Activated CD8-positive, alpha-beta memory T cell treated with anti-CD3 and anti-CD28 coated beads for 24 hours (primary cell): ENCODE data around the gene VCP.

ENCODE experiments used
- DNase-seq: peaks from one replicate; pipeline ENCODE4 v3.0.0-alpha.2; 2020

The VCP gene

GRCh38 chr9:35072461-35073278 is at the start of gene VCP:
Gene VCP (minus strand): TSS chr9:35072625. CDS start chr9:35072353, 272 bp downstream.
- DNase-seq: peak; percentile 96

DNA sequence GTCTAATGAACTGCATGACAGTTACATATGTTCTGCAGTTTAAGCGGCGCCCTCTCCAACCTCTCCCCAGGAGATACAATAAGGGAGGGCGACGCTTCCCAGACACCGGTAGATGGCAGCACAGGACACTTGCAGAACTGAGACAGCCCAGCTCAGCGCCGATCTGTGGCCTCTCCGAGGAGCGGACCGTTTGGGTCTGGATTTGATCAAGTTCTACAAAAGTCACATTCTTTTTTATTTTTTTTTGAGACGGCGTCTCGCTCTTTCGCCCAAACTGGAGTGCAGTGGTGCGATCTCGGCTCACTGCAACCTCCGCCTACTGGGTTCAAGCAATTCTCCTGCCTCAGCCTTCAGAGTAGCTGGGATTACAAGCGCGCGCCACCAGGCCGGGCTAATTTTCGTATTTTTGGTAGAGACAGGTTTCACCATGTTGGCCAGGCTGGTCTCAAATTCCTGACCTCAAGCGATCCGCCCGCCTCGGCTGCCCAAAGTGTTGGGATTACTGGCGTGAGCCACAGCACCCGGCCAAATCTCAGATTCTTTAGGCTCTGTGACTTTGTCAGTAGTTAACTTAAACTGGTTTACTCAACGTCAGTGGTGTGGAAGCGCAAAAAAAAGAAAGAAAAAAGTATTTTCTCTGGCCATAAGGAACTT is 44.6 kb upstream of the VCP start:
- DNase-seq: peak; percentile 88

DNA sequence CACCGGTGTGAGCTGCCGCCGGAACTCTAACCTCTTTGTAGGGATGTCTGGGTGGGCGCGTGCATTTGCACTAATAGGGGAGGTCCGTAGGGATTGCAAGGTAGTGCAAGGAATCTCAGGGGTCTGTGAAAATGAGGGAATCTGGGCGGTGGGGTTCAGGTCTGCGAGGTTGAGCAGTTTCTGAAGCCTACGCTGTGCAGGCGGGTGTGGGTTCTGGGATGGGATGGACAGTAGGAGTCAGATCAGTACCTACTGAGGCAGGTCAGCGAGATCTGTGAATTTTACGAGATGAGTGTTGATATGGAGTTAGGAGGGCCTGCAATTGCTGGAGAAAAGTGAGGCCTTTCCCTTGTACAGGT is 44.1 kb upstream of the VCP start:
- DNase-seq: no peak

GRCh38 chr9:35115680-35116538 is 43.5 kb upstream of the VCP start, which contains the start of gene ATOSB:
Gene ATOSB (minus strand): TSS chr9:35115862. CDS start chr9:35108274, 7,588 bp downstream.
- peak; percentile 96 for DNase-seq

GRCh38 chr9:35114840-35115628 is 42.6 kb upstream of the VCP start:
- no peak for DNase-seq

- peak; percentile 77 for DNase-seq
Measured at GRCh38 chr9:35114113-35114839, 41.9 kb upstream of the VCP start.

- DNase-seq: peak; percentile 52
Measured at GRCh38 chr9:35112257-35113020, 40.0 kb upstream of the VCP start.

DNA sequence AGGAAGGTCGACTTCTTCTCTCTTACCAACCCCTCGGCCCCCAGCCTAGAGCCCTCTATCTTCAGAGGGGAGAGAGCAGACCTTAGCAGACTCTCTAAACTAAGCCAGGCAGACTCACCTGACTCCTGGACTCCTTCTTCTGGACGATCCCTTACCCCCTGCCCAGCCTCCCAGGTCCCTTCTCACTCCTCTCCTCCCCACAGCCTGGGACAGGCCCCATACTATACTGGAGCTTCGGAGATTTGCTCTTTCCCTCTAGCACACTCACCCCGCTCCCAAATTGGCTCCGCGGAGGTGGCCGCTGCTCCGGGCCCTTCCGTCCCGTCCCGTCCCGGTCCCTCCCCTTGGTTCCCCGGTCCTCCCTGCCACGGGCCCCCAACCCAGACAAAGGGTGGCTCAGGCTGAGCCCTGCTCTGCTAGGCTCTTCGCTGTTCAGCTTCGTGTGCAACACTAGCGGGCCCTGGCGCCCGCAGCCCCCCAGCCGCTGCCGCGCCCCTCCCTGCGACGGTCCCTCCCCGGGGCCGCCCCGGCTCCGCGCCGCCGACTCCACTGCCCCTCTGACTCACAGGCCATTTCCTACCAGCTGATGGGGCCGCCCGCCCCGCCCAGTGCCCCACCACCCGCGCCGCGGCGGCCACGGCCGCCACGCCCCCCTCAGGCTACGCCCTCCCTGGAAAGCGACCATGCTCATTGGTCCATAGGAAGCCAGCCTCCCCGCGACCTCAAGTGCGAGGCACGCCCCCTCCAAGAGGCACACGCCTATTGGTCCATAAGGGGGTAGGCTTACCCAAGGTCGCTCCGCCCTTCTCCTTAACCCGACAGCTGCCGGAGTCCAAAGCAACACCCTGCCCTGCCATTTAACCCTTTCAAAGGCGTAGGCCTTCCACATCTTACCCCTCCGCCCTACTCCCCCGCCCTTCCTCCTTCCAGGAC is 38.8 kb upstream of the VCP start:
- peak; percentile 96 for DNase-seq

DNA sequence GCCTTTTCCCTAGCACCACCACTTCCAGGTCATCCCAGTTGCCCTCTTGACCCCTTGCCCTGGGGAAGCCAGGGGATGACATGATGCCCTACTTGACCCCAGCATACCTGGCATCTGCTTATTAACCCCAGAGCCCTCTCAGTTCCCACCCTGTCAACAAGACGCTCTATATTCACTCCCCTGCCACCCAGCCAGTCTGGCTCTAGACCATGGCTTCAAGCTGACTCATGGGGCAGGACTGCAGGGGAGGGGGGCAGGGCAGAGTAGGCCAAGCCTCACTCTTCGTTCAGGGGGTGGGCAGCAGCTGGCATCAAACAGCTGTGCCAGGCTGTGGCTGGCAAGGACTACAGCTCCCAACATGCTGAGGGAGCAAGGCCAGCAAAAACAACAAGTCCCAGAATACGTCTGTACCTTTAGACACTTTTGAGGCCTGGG is 37.9 kb upstream of the VCP start:
- DNase-seq: peak; percentile 52

- DNase-seq: peak; percentile 52
Measured at GRCh38 chr9:35108946-35109575, 36.6 kb upstream of the VCP start.

GRCh38 chr9:35108461-35108860 is 36.0 kb upstream of the VCP start:
- DNase-seq: no peak

- peak; percentile 51 for DNase-seq
Measured at GRCh38 chr9:35107297-35108290, 35.2 kb upstream of the VCP start.

DNA sequence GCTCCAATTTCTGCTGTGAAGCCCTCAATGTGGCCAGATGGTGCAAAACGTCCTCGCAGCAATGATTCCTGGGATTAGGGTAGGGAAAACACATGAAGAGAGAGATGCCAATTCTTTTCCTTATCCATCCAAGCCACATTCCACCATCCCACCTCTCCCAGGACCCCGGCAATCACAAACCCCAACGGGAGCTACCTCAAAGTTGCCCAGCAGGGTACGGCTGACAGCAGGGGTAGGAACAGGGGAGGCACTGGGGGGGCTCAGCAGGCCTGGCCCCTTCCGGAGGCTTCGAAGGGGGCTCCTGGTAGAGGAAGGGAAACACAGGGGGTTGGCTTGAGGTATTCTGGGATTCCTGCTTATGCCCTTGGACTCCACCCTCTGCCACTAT is 33.9 kb upstream of the VCP start:
- DNase-seq: peak; percentile 42

- DNase-seq: no peak
Measured at GRCh38 chr9:35105571-35106342, 33.3 kb upstream of the VCP start.

DNA sequence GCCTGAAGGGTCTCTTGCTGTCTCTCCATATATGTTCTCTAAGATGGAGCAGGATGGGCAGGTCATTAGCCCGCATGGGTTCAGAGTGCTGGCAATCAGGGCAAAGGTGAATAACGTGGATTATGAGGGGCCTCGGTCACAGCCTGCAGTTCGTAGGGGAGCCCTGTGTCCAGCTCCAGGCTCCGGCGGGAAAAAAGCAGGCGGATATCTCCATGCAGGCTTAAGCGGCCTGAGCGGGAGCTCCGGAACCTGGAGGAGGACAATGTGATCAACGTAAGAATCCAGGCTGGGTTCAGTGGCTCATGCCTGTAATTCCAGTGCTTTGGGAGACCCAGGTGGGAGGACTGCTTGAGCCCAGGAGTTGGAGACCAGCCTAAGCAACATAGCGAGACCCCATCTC is 32.7 kb upstream of the VCP start:
- no peak for DNase-seq

GRCh38 chr9:35104586-35104985 is 32.2 kb upstream of the VCP start:
- no peak for DNase-seq

GRCh38 chr9:35103660-35104191 is 31.3 kb upstream of the VCP start:
- no peak for DNase-seq
